ENCODE data around the gene SDCBP2. TPM values are rescaled to one million over a fixed set of nuclear protein-coding genes. Genes with fewer than 3 reads are reported as not detected.

SDCBP2 gene
- total and polyA plus RNA-seq, 10 of the 15 experiments (the other 5 are each of a cell fraction or from before 2014, with no cell fraction given), result 0.16 to 2.4 (median 1.1) TPM; not detected in 1

DNA sequence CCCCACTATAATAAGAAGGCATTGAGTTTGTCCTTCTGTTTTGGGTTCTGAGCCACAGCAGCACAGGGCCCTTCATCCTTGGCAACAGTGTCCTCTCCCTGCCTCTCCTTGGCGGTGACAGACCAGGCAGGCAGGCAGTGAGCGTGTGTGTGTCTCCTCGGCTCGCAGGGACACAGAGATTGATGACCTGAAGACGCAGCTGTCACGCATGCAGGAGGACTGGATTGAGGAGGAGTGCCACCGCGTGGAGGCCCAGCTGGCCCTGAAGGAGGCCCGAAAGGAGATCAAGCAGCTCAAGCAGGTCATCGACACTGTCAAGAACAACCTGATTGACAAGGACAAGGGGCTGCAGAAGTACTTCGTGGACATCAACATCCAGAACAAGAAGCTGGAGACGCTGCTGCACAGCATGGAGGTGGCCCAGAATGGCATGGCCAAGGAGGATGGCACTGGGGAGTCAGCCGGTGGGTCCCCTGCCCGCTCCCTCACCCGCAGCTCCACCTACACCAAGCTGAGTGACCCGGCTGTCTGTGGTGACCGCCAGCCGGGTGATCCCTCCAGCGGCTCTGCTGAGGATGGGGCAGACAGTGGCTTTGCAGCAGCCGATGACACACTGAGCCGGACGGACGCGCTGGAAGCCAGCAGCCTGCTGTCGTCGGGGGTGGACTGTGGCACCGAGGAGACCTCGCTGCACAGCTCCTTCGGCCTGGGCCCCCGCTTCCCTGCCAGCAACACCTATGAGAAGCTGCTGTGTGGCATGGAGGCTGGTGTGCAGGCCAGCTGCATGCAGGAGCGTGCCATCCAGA lies 24.0 kb downstream of the SDCBP2 start:
- Histone ChIP-seq H3K4me1 (ENCODE audit: control insufficient read depth, insufficient read depth, low read length) (no peaks in the 10 kb centered on the region), H4K20me1 (ENCODE audit: control insufficient read depth, insufficient read depth) (no peaks in the 10 kb centered on the region), H3K4me2 (ENCODE audit: control insufficient read depth, insufficient read depth) (no peak overlapping the region), H3K79me2 (ENCODE audit: control insufficient read depth, insufficient read depth, low read length) (no peaks in the 10 kb centered on the region), H3K27me3 (replicated peaks in 1 of 2; ENCODE audit: control insufficient read depth in 2 of 2, insufficient read depth in 2 of 2, low read length in 1 of 2) (no peaks in the 10 kb centered on the region), H3K36me3 (ENCODE audit: control insufficient read depth in 2 of 2, insufficient read depth in 2 of 2, low read length in 1 of 2) (no peaks in the 10 kb centered on the region), H2AFZ (ENCODE audit: control insufficient read depth, low read depth, low read length) (no peak overlapping the region), H3K9me3 (replicated peaks; ENCODE audit: control insufficient read depth, insufficient read depth, low read length) (no peaks in the 10 kb centered on the region), H3K4me3 (no peak overlapping the region), H3K27ac (ENCODE audit: control insufficient read depth, insufficient read depth) (no peak overlapping the region), H3K9ac (ENCODE audit: control insufficient read depth, insufficient read depth, low read length) (no peak overlapping the region)
- ChIA-PET POLR2A (no interaction called here), SMC1A (ENCODE audit: uncharacterized antibody, unreplicated experiment) (no interaction called here), CTCF (interaction anchor here (0.9 to 1.6 kb wide), 2 partner anchors 11 to 132 kb away, joined by 3 to 5 read pairs; no protein-coding TSS in a partner anchor), RAD21 (ENCODE audit: unreplicated experiment) (no interaction called here)
- DNase-seq (ENCODE audit: low read depth, low spot score), result no peak
- ATAC-seq, result no peak
- FAIRE-seq, result no peak
- TF ChIP-seq GABPA (IDR thresholded peaks at IDR 0.05; ENCODE audit: low read depth), result no peak
- TF ChIP-seq TBL1XR1 (IDR thresholded peaks at IDR 0.05; ENCODE audit: low read depth, low read length), result no peak
- TF ChIP-seq, protein P1, sequence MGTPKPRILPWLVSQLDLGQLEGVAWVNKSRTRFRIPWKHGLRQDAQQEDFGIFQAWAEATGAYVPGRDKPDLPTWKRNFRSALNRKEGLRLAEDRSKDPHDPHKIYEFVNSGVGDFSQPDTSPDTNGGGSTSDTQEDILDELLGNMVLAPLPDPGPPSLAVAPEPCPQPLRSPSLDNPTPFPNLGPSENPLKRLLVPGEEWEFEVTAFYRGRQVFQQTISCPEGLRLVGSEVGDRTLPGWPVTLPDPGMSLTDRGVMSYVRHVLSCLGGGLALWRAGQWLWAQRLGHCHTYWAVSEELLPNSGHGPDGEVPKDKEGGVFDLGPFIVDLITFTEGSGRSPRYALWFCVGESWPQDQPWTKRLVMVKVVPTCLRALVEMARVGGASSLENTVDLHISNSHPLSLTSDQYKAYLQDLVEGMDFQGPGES (IDR thresholded peaks at IDR 0.05), result no peak
- TF ChIP-seq, protein P2, sequence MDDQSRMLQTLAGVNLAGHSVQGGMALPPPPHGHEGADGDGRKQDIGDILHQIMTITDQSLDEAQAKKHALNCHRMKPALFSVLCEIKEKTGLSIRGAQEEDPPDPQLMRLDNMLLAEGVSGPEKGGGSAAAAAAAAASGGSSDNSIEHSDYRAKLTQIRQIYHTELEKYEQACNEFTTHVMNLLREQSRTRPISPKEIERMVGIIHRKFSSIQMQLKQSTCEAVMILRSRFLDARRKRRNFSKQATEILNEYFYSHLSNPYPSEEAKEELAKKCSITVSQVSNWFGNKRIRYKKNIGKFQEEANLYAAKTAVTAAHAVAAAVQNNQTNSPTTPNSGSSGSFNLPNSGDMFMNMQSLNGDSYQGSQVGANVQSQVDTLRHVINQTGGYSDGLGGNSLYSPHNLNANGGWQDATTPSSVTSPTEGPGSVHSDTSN (IDR thresholded peaks at IDR 0.05; ENCODE audit: insufficient replicate concordance, low read depth, low read length), result no peak
- no peak for TF ChIP-seq CREM (IDR thresholded peaks at IDR 0.05; ENCODE audit: low read depth)
- TF ChIP-seq IRF4 (IDR thresholded peaks at IDR 0.05; ENCODE audit: low read depth, low read length), result no peak
- no peak for TF ChIP-seq SMAD1 (IDR thresholded peaks at IDR 0.05; ENCODE audit: low read depth, partially characterized antibody)
- no peak for TF ChIP-seq SRF (IDR thresholded peaks at IDR 0.05; ENCODE audit: low read depth in 2 of 2, low read length in 2 of 2)
- TF ChIP-seq NFYB (IDR thresholded peaks at IDR 0.05; ENCODE audit: insufficient read depth, low read depth, low read length), result no peak
- TF ChIP-seq MTA2 (IDR thresholded peaks at IDR 0.05; ENCODE audit: low read depth), result no peak
- 58% methylated on average over 31 of the region's 31 CpGs for WGBS (ENCODE audit: insufficient coverage, insufficient replicate concordance, low lambda C conversion rate, missing lambda C conversion rate)
- in situ Hi-C loops (cut with MboI), result no loop called here
- BruUV-seq (replicated peaks), result no TSS peak
- intact Hi-C loops (cut with micrococcal nuclease; ENCODE audit: unreplicated experiment), result no loop called here

Measured in GM12878 (cell line).